ENCODE measurements around the gene GNB1. TPM values are rescaled to one million over a fixed set of nuclear protein-coding genes. Genes with fewer than 3 reads are reported as not detected.

The GNB1 gene
- total RNA-seq, 4 donors from 2014 or later: 150 to 191 (median 159) TPM

Other genes with a start within 250 kb of the GNB1 start
- gene CDK11B, start 232.1 kb downstream of the GNB1 start, total RNA-seq: 10 to 100 TPM; 12.6 to 31.8 (median 24.7) TPM
- gene SLC35E2B, start 198.3 kb downstream of the GNB1 start, total RNA-seq: 10 to 100 TPM; 38.2 to 67.8 (median 46.1) TPM
- 10 to 100 TPM; 36.1 to 71.1 (median 54.6) TPM for gene CDK11A, start 166.7 kb downstream of the GNB1 start, total RNA-seq
- 100 to 1,000 TPM; 111 to 145 (median 119) TPM for gene NADK, start 112.6 kb downstream of the GNB1 start, total RNA-seq
- gene CALML6, start 24.2 kb upstream of the GNB1 start, total RNA-seq: under 1 TPM in 2 of 4 donors, not detected in 2; 0.42 to 0.78 TPM
- gene TMEM52, start 28.2 kb upstream of the GNB1 start, total RNA-seq: 1 to 10 TPM in 1 of 4 donors, not detected in 3; 1.0 TPM
- gene CFAP74, start 112.7 kb upstream of the GNB1 start, total RNA-seq: not detected
- 1 to 10 TPM in 1 of 4 donors, not detected in 3; 1.0 TPM for gene GABRD, start 128.3 kb upstream of the GNB1 start, total RNA-seq
- 1 to 10 TPM; 2.0 to 3.9 (median 2.8) TPM for gene PRKCZ, start 159.3 kb upstream of the GNB1 start, total RNA-seq

Measured in tibial nerve (tissue), 4 donors.